HCT116 (cell line): ENCODE data around the gene PTCHD4. TPM values are rescaled to one million over a fixed set of nuclear protein-coding genes. Genes with fewer than 3 reads are reported as not detected.

Experiments
- ATAC-seq: fragments of 200-7000 bp; cut with Tn5 transposase; 2 replicates; pipeline ENCODE4 v1.9.1; 2020; ENCODE audit warnings: mild to moderate bottlenecking, moderate library complexity
- BruUV-seq: library from RNA; stranded (reverse); fragments of 400-500 nt; replicated peaks from 2 replicates; lab custom pipeline; 2021; lab: Mats Ljungman, UMichigan
- CTCF ChIA-PET: fragments of 300-600 bp; sonication (Branson Sonifier 250); formaldehyde crosslinking; loops from one replicate; lab custom pipeline; 2021; ENCODE audit warnings: antibody characterized with exemption; lab: Charles Lee
- POLR2A ChIA-PET: fragments of 300-600, 350-600 bp; sonication (Branson Sonifier 250); formaldehyde crosslinking; loops from one replicate; lab custom pipeline; 2021; ENCODE audit warnings: antibody characterized with exemption; lab: Charles Lee
- RAD21 ChIA-PET, 2 experiments: fragments of 300-600 bp; sonication (Branson Sonifier 250); formaldehyde crosslinking; loops; one replicate each; lab custom pipeline; 2023; ENCODE audit warnings: low total read pairs in 2 of 2; ENCODE audit not compliant: uncharacterized antibody in 2 of 2, unreplicated experiment in 2 of 2, low non-redundant PET in 1 of 2; lab: Charles Lee
- DNase-seq: peaks from one replicate; pipeline ENCODE4 v3.0.0-alpha.2; 2010; ENCODE audit warnings: low read depth, low spot score
- H2AFZ ChIP-seq: fragments of 200-600 bp; shearing (Covaris generic), sonication (generic); 2 replicates; pipeline ENCODE4 v1.6.1; 2017; ENCODE audit warnings: low read depth, mixed run types, mixed read lengths, antibody characterized with exemption, low read length; ENCODE audit not compliant: poor library complexity, severe bottlenecking
- H3K27ac ChIP-seq: 2 replicates; pipeline ENCODE4 v1.5.1; 2012; ENCODE audit warnings: low read depth, low read length
- H3K27me3 ChIP-seq: fragments of 200-600 bp; sonication (generic); 2 replicates; pipeline ENCODE4 v1.6.1; 2016; ENCODE audit warnings: mixed run types, low read length, mixed read lengths; ENCODE audit not compliant: insufficient read depth
- H3K36me3 ChIP-seq, 2 experiments: fragments of 200-500 bp in 1 of 2; fragments of 200-600 bp in 1 of 2; sonication (Bioruptor generic) in 1 of 2; sonication (generic) in 1 of 2; 2 replicates each; pipeline versions ENCODE4 v1.5.1 to v1.6.1; 2014 to 2016; ENCODE audit warnings: low read length in 2 of 2, inconsistent platforms in 1 of 2, mixed read lengths in 1 of 2, mixed run types in 1 of 2; ENCODE audit not compliant: insufficient read depth in 2 of 2, control insufficient read depth in 1 of 2
- H3K4me1 ChIP-seq, 2 experiments: fragments of 200-600 bp in 1 of 2; sonication (generic) in 1 of 2; 2 replicates each; pipeline versions ENCODE4 v1.5.1 to v1.6.1; 2012 to 2017; ENCODE audit warnings: low read length in 2 of 2, inconsistent platforms in 1 of 2, mild to moderate bottlenecking in 1 of 2, mixed read lengths in 1 of 2, mixed run types in 1 of 2, moderate library complexity in 1 of 2; ENCODE audit not compliant: insufficient read depth in 2 of 2, control insufficient read depth in 1 of 2
- H3K4me2 ChIP-seq: fragments of 200-600 bp; sonication (generic); 2 replicates; pipeline ENCODE4 v1.6.1; 2017; ENCODE audit warnings: mixed run types, low read length, mixed read lengths
- H3K4me3 ChIP-seq, 2 experiments: fragments of 200-600 bp in 1 of 2; sonication (generic) in 1 of 2; replicated peaks in 1 of 2; 2 replicates each; pipeline ENCODE4 v1.5.1; 2011 to 2016; ENCODE audit warnings: low read length in 2 of 2, control low read depth in 1 of 2, low read depth in 1 of 2, mild to moderate bottlenecking in 1 of 2, mixed read lengths in 1 of 2, mixed run types in 1 of 2
- H3K79me2 ChIP-seq: fragments of 200-600 bp; sonication (generic); 2 replicates; pipeline ENCODE4 v1.6.1; 2017; ENCODE audit warnings: mild to moderate bottlenecking, mixed run types, low read length, moderate library complexity, mixed read lengths; ENCODE audit not compliant: insufficient read depth
- H3K9ac ChIP-seq: fragments of 200-600 bp; sonication (generic); 2 replicates; pipeline ENCODE4 v1.6.1; 2016; ENCODE audit warnings: low read length, mixed read lengths
- H3K9me2 ChIP-seq: fragments of 200-600 bp; sonication (generic), shearing (Covaris generic); 2 replicates; pipeline ENCODE4 v1.6.1; 2017; ENCODE audit warnings: mixed run types, mild to moderate bottlenecking, moderate library complexity; ENCODE audit not compliant: insufficient read depth
- H3K9me3 ChIP-seq, 2 experiments: fragments of 200-500 bp in 1 of 2; fragments of 200-600 bp in 1 of 2; sonication (Bioruptor generic) in 1 of 2; sonication (generic) in 1 of 2; 2 replicates each; pipeline ENCODE4 v1.6.1; 2014 to 2017; ENCODE audit warnings: low read length in 2 of 2, mixed read lengths in 2 of 2, inconsistent platforms in 1 of 2, low read depth in 1 of 2, mild to moderate bottlenecking in 1 of 2, mixed run types in 1 of 2, moderate library complexity in 1 of 2; ENCODE audit not compliant: control insufficient read depth in 1 of 2, insufficient read depth in 1 of 2
- H4K20me1 ChIP-seq: fragments of 200-600 bp; sonication (generic), shearing (Covaris generic); 2 replicates; pipeline ENCODE4 v1.6.1; 2017; ENCODE audit warnings: mixed run types, mild to moderate bottlenecking, moderate library complexity; ENCODE audit not compliant: insufficient read depth
- CEBPB ChIP-seq: IDR thresholded peaks from 2 replicates; pipeline ENCODE4 v1.6.1; 2012; ENCODE audit warnings: low read depth
- EGR1 ChIP-seq: IDR thresholded peaks from 2 replicates; pipeline ENCODE4 v1.6.1; 2012; ENCODE audit warnings: low read depth
- EZH2 ChIP-seq: fragments of 200-600 bp; sonication (generic); IDR thresholded peaks from 2 replicates; pipeline ENCODE4 v1.6.1; 2017; ENCODE audit warnings: antibody characterized with exemption, mixed run types
- FOSL1 ChIP-seq: IDR thresholded peaks from 2 replicates; pipeline ENCODE4 v1.6.1; 2012; ENCODE audit warnings: low read depth
- JUND ChIP-seq: IDR thresholded peaks from 2 replicates; pipeline ENCODE4 v1.6.1; 2012
- RAD21 ChIP-seq: IDR thresholded peaks from 2 replicates; pipeline ENCODE4 v1.6.1; 2012; ENCODE audit warnings: low read depth, mild to moderate bottlenecking
- SIN3A ChIP-seq: IDR thresholded peaks from 2 replicates; pipeline ENCODE4 v1.6.1; 2012; ENCODE audit warnings: low read depth
- SP1 ChIP-seq: IDR thresholded peaks from 2 replicates; pipeline ENCODE4 v1.6.1; 2012; ENCODE audit warnings: low read depth
- TCF7L2 ChIP-seq: IDR thresholded peaks from 2 replicates; pipeline ENCODE4 v1.7.0; 2011; ENCODE audit warnings: borderline replicate concordance, inconsistent platforms; ENCODE audit not compliant: insufficient read depth, insufficient read length; ENCODE audit errors: extremely low read depth
- YY1 ChIP-seq: IDR thresholded peaks from 2 replicates; pipeline ENCODE4 v1.6.1; 2011; ENCODE audit warnings: low read length, low read depth, moderate library complexity, mild to moderate bottlenecking; ENCODE audit not compliant: insufficient replicate concordance; ENCODE audit errors: extremely low read depth
- ZFX ChIP-seq: fragments of 450-650 bp; IDR thresholded peaks from 2 replicates; pipeline ENCODE4 v1.6.1; 2017
- intact Hi-C: fragments of 100-400 bp; cut with micrococcal nuclease; formaldehyde crosslinking; loops from 2 replicates; pipeline ENCODE4 v1.10.0; 2022
- total RNA-seq: library from RNA; stranded (reverse); gene quantifications from one replicate; pipeline ENCODE4 v1.2.1, GENCODE V29; 2021; ENCODE audit not compliant: unreplicated experiment
- TF ChIP-seq, protein P1 (sequence below): IDR thresholded peaks from 2 replicates; pipeline ENCODE4 v1.6.1; 2012; ENCODE audit warnings: low read depth
- TF ChIP-seq, protein P2 (sequence below): IDR thresholded peaks from 2 replicates; pipeline ENCODE4 v1.6.1; 2011; ENCODE audit warnings: mild to moderate bottlenecking, low read length, moderate library complexity; ENCODE audit not compliant: insufficient replicate concordance; ENCODE audit errors: extremely low read depth
- TF ChIP-seq, protein P3 (sequence below): IDR thresholded peaks from 2 replicates; pipeline ENCODE4 v1.6.1; 2012
- TF ChIP-seq, protein P4 (sequence below), 3 experiments: fragments of 200-600 bp in 1 of 3; sonication (generic) in 1 of 3; IDR thresholded peaks in 2 of 3; conservative IDR thresholded peaks in 1 of 3; 2 replicates each; pipeline ENCODE4 v1.5.1; 2012 to 2017; ENCODE audit warnings: low read depth in 2 of 3, low read length in 2 of 3, antibody characterized with exemption in 1 of 3, borderline replicate concordance in 1 of 3, control low read depth in 1 of 3, mild to moderate bottlenecking in 1 of 3, mixed read lengths in 1 of 3, mixed run types in 1 of 3, moderate library complexity in 1 of 3; ENCODE audit not compliant: insufficient read depth in 1 of 3

The PTCHD4 gene
- total RNA-seq, 1 experiment from 2014 or later, result 1.1 TPM

DNA sequence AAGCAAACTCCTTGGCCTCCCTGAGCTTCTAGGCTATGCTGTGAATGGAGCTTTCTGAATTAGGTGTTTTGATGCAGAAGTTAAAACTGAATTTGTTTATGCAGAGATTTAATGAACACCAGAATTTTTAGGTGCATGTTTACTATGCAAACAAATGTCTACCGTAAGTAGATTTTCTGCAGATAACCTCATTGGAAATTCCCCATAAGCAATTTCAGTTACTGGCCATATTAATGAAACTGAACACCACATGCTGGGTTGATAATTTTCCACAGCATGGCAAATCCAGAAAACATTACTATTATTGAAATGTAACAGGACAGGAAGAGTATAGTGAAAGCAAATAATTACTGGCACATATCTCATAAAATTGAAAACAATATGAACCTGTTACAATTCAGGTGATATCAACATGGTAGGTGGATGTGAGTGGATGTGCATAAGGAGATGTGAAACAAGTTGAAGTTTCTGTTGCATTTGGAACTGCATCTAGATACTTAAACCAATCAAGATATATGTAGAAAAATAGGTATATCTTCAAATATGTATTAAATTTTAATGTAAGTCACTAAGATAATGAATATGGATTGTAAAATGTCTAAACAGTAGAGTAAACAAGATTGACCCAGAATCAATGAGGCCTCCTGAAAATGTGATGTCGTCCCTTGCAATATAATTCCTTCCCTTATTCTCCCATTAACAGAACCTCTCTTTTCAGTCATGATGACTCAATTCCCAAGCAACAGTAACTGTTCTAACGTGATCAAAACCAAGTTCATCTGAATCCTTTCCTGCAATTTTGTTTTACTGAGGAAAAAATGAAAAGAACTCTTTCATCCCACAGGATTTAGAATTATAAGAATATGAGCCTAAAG, 11.0 kb downstream of the PTCHD4 start:
- Histone ChIP-seq H3K4me2 (no peak overlapping the region), H3K9me2 (no peaks in the 10 kb centered on the region), H3K27ac (no peak overlapping the region)
- RAD21 ChIA-PET, result no interaction called here
- TF ChIP-seq CEBPB (no peak), EGR1 (no peak), SIN3A (no peak), EZH2 (no peak), YY1 (no peak), TCF7L2 (no peak), RAD21 (no peak), SP1 (no peak), JUND (no peak), ZFX (no peak), FOSL1 (no peak)
- TF ChIP-seq, protein P1, sequence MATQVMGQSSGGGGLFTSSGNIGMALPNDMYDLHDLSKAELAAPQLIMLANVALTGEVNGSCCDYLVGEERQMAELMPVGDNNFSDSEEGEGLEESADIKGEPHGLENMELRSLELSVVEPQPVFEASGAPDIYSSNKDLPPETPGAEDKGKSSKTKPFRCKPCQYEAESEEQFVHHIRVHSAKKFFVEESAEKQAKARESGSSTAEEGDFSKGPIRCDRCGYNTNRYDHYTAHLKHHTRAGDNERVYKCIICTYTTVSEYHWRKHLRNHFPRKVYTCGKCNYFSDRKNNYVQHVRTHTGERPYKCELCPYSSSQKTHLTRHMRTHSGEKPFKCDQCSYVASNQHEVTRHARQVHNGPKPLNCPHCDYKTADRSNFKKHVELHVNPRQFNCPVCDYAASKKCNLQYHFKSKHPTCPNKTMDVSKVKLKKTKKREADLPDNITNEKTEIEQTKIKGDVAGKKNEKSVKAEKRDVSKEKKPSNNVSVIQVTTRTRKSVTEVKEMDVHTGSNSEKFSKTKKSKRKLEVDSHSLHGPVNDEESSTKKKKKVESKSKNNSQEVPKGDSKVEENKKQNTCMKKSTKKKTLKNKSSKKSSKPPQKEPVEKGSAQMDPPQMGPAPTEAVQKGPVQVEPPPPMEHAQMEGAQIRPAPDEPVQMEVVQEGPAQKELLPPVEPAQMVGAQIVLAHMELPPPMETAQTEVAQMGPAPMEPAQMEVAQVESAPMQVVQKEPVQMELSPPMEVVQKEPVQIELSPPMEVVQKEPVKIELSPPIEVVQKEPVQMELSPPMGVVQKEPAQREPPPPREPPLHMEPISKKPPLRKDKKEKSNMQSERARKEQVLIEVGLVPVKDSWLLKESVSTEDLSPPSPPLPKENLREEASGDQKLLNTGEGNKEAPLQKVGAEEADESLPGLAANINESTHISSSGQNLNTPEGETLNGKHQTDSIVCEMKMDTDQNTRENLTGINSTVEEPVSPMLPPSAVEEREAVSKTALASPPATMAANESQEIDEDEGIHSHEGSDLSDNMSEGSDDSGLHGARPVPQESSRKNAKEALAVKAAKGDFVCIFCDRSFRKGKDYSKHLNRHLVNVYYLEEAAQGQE, result no peak
- TF ChIP-seq, protein P2, sequence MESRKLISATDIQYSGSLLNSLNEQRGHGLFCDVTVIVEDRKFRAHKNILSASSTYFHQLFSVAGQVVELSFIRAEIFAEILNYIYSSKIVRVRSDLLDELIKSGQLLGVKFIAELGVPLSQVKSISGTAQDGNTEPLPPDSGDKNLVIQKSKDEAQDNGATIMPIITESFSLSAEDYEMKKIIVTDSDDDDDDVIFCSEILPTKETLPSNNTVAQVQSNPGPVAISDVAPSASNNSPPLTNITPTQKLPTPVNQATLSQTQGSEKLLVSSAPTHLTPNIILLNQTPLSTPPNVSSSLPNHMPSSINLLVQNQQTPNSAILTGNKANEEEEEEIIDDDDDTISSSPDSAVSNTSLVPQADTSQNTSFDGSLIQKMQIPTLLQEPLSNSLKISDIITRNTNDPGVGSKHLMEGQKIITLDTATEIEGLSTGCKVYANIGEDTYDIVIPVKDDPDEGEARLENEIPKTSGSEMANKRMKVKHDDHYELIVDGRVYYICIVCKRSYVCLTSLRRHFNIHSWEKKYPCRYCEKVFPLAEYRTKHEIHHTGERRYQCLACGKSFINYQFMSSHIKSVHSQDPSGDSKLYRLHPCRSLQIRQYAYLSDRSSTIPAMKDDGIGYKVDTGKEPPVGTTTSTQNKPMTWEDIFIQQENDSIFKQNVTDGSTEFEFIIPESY, result no peak
- TF ChIP-seq, protein P3, sequence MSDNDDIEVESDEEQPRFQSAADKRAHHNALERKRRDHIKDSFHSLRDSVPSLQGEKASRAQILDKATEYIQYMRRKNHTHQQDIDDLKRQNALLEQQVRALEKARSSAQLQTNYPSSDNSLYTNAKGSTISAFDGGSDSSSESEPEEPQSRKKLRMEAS, result no peak
- TF ChIP-seq, protein P4, sequence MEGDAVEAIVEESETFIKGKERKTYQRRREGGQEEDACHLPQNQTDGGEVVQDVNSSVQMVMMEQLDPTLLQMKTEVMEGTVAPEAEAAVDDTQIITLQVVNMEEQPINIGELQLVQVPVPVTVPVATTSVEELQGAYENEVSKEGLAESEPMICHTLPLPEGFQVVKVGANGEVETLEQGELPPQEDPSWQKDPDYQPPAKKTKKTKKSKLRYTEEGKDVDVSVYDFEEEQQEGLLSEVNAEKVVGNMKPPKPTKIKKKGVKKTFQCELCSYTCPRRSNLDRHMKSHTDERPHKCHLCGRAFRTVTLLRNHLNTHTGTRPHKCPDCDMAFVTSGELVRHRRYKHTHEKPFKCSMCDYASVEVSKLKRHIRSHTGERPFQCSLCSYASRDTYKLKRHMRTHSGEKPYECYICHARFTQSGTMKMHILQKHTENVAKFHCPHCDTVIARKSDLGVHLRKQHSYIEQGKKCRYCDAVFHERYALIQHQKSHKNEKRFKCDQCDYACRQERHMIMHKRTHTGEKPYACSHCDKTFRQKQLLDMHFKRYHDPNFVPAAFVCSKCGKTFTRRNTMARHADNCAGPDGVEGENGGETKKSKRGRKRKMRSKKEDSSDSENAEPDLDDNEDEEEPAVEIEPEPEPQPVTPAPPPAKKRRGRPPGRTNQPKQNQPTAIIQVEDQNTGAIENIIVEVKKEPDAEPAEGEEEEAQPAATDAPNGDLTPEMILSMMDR (IDR thresholded peaks at IDR 0.05 in 2 of 3, conservative IDR thresholded peaks at IDR 0.05 in 1 of 3; ENCODE audit: borderline replicate concordance in 1 of 3, insufficient read depth in 1 of 3, low read depth in 2 of 3, low read length in 2 of 3), result no peak
- TF ChIP-seq, all 23 proteins: peak for 0
- ChIA-PET POLR2A (no interaction called here), CTCF (interaction anchor here (1.2 kb wide), 1 partner anchor 12 kb away, joined by 5 read pairs; no protein-coding TSS in a partner anchor)
- H3K36me3 ChIP-seq, result no peaks in the 10 kb centered on the region
- BruUV-seq, result no TSS peak
- no peaks in the 10 kb centered on the region for H3K9me3 ChIP-seq
- no peak overlapping the region for H2AFZ ChIP-seq
- H3K4me1 ChIP-seq, result peaks cover 0 to 3% of the 10 kb centered on the region in 2 experiments; a peak in 1 of 4 replicates
- no peak overlapping the region for H3K9ac ChIP-seq
- intact Hi-C loops, result no loop called here
- ATAC-seq, result no peak
- H3K4me3 ChIP-seq, result no peak overlapping the region
- H3K79me2 ChIP-seq, result no peaks in the 10 kb centered on the region
- no peaks in the 10 kb centered on the region for H4K20me1 ChIP-seq
- H3K27me3 ChIP-seq, result no peaks in the 10 kb centered on the region
- no peak for DNase-seq
